Measurements from ENCODE around the gene IDI1.

Gene IDI1

DNA sequence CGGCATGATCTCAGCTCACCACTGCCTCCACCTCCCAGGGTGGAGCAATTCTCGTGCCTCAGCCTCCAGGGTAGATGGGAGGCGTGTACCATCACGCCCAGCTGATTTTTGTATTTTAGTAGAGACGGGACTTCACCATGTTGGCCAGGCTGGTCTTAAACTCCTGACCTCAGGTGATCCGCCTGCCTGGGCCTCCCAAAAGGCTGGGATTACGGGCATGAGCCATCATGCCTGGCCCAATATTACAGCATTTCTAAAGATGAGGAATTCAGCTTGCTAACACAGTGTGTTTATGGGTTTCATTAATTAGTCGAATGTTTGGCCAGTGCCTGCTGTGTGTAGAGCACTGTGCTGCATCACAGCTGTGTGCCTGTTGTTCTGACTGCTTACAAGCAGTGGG, 11.0 kb upstream of the IDI1 start:
- no peak for ATAC-seq
- TF ChIP-seq OSR1 (CRISPR knock-in tag; IDR thresholded peaks at IDR 0.05) (no peak), ZFP30 (CRISPR knock-in tag; IDR thresholded peaks at IDR 0.05) (no peak), ISL1 (CRISPR knock-in tag; IDR thresholded peaks at IDR 0.05) (no peak), PPARA (CRISPR knock-in tag; IDR thresholded peaks at IDR 0.05; ENCODE audit: borderline replicate concordance) (no peak), SNAI2 (CRISPR knock-in tag; IDR thresholded peaks at IDR 0.05) (no peak), ESRRG (CRISPR knock-in tag; IDR thresholded peaks at IDR 0.05) (no peak), ZC3H10 (CRISPR knock-in tag; IDR thresholded peaks at IDR 0.05) (no peak), RARB (CRISPR knock-in tag; IDR thresholded peaks at IDR 0.05) (no peak), BACH2 (CRISPR knock-in tag; IDR thresholded peaks at IDR 0.05; ENCODE audit: borderline replicate concordance) (no peak), GLIS3 (CRISPR knock-in tag; IDR thresholded peaks at IDR 0.05) (no peak), ZNF8 (CRISPR knock-in tag; IDR thresholded peaks at IDR 0.05) (no peak), TOX (CRISPR knock-in tag; IDR thresholded peaks at IDR 0.05; ENCODE audit: borderline replicate concordance) (no peak), ZNF565 (CRISPR knock-in tag; conservative IDR thresholded peaks at IDR 0.05; ENCODE audit: low read depth) (no peak)
- TF ChIP-seq, protein P1, sequence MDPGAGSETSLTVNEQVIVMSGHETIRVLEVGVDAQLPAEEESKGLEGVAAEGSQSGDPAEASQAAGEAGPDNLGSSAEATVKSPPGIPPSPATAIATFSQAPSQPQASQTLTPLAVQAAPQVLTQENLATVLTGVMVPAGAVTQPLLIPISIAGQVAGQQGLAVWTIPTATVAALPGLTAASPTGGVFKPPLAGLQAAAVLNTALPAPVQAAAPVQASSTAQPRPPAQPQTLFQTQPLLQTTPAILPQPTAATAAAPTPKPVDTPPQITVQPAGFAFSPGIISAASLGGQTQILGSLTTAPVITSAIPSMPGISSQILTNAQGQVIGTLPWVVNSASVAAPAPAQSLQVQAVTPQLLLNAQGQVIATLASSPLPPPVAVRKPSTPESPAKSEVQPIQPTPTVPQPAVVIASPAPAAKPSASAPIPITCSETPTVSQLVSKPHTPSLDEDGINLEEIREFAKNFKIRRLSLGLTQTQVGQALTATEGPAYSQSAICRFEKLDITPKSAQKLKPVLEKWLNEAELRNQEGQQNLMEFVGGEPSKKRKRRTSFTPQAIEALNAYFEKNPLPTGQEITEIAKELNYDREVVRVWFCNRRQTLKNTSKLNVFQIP (CRISPR knock-in tag; IDR thresholded peaks at IDR 0.05; ENCODE audit: borderline replicate concordance, low read depth) = no peak
- TF ChIP-seq, protein P2, sequence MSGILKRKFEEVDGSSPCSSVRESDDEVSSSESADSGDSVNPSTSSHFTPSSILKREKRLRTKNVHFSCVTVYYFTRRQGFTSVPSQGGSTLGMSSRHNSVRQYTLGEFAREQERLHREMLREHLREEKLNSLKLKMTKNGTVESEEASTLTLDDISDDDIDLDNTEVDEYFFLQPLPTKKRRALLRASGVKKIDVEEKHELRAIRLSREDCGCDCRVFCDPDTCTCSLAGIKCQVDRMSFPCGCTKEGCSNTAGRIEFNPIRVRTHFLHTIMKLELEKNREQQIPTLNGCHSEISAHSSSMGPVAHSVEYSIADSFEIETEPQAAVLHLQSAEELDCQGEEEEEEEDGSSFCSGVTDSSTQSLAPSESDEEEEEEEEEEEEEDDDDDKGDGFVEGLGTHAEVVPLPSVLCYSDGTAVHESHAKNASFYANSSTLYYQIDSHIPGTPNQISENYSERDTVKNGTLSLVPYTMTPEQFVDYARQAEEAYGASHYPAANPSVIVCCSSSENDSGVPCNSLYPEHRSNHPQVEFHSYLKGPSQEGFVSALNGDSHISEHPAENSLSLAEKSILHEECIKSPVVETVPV (CRISPR knock-in tag; IDR thresholded peaks at IDR 0.05) = no peak

DNA sequence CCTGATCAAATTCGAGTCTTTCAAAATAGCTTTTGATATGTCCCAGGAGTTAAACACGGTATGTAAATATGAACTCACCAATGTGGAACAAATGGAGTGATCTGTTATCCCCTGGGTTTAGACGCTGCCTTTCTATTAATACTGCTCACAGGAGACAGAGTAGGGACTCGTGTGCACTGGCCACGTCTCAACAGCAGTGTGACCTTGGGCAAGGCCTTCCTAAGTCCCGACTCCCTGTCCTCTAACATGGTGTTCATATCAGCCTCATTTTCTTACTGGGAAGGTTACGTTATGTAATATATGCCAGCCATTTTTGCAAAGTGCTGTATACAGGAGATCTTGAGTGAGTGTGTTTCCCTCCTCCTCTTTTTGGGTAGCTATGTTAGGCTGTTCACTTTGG, 9.1 kb upstream of the IDI1 start:
- TF ChIP-seq, protein P1 (CRISPR knock-in tag; IDR thresholded peaks at IDR 0.05; ENCODE audit: borderline replicate concordance, low read depth) = no peak
- no peak for TF ChIP-seq SNAI2 (CRISPR knock-in tag; IDR thresholded peaks at IDR 0.05)
- TF ChIP-seq ZNF565 (CRISPR knock-in tag; conservative IDR thresholded peaks at IDR 0.05; ENCODE audit: low read depth) = no peak
- no peak for TF ChIP-seq OSR1 (CRISPR knock-in tag; IDR thresholded peaks at IDR 0.05)
- TF ChIP-seq ZC3H10 (CRISPR knock-in tag; IDR thresholded peaks at IDR 0.05) = no peak
- TF ChIP-seq, protein P2 (CRISPR knock-in tag; IDR thresholded peaks at IDR 0.05) = no peak
- TF ChIP-seq GLIS3 (CRISPR knock-in tag; IDR thresholded peaks at IDR 0.05) = no peak
- no peak for TF ChIP-seq ZFP30 (CRISPR knock-in tag; IDR thresholded peaks at IDR 0.05)
- TF ChIP-seq, protein P3, sequence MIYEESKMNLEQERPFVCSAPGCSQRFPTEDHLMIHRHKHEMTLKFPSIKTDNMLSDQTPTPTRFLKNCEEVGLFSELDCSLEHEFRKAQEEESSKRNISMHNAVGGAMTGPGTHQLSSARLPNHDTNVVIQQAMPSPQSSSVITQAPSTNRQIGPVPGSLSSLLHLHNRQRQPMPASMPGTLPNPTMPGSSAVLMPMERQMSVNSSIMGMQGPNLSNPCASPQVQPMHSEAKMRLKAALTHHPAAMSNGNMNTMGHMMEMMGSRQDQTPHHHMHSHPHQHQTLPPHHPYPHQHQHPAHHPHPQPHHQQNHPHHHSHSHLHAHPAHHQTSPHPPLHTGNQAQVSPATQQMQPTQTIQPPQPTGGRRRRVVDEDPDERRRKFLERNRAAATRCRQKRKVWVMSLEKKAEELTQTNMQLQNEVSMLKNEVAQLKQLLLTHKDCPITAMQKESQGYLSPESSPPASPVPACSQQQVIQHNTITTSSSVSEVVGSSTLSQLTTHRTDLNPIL (CRISPR knock-in tag; IDR thresholded peaks at IDR 0.05; ENCODE audit: low read depth) = no peak
- TF ChIP-seq RARB (CRISPR knock-in tag; IDR thresholded peaks at IDR 0.05) = no peak
- no peak for TF ChIP-seq TCF4 (CRISPR knock-in tag; IDR thresholded peaks at IDR 0.05; ENCODE audit: borderline replicate concordance)
- no peak for TF ChIP-seq ARNTL (CRISPR knock-in tag; IDR thresholded peaks at IDR 0.05; ENCODE audit: borderline replicate concordance, low read depth)
- TF ChIP-seq PPARA (CRISPR knock-in tag; IDR thresholded peaks at IDR 0.05; ENCODE audit: borderline replicate concordance) = no peak
- TF ChIP-seq ZFP3 (CRISPR knock-in tag; IDR thresholded peaks at IDR 0.05) = no peak
- TF ChIP-seq, protein P4, sequence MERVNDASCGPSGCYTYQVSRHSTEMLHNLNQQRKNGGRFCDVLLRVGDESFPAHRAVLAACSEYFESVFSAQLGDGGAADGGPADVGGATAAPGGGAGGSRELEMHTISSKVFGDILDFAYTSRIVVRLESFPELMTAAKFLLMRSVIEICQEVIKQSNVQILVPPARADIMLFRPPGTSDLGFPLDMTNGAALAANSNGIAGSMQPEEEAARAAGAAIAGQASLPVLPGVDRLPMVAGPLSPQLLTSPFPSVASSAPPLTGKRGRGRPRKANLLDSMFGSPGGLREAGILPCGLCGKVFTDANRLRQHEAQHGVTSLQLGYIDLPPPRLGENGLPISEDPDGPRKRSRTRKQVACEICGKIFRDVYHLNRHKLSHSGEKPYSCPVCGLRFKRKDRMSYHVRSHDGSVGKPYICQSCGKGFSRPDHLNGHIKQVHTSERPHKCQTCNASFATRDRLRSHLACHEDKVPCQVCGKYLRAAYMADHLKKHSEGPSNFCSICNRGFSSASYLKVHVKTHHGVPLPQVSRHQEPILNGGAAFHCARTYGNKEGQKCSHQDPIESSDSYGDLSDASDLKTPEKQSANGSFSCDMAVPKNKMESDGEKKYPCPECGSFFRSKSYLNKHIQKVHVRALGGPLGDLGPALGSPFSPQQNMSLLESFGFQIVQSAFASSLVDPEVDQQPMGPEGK (CRISPR knock-in tag; IDR thresholded peaks at IDR 0.05; ENCODE audit: borderline replicate concordance) = no peak
- TF ChIP-seq ZNF70 (CRISPR knock-in tag; IDR thresholded peaks at IDR 0.05) = no peak
- no peak for ATAC-seq

Measured in SK-N-SH treated with all-trans-retinoic acid at 6 μM for 48 hours (cell line).